ENCODE data around the gene FEZ2. TPM values are rescaled to one million over a fixed set of nuclear protein-coding genes. Genes with fewer than 3 reads are reported as not detected.
A peak's percentile ranks its signal among the peaks of the same experiment; 100 is the strongest.

The FEZ2 gene
- total and polyA plus RNA-seq, 2 of the 13 experiments (the other 11 are each of a cell fraction or from before 2014, with no cell fraction given), result 42.5 to 59.1 TPM

DNA sequence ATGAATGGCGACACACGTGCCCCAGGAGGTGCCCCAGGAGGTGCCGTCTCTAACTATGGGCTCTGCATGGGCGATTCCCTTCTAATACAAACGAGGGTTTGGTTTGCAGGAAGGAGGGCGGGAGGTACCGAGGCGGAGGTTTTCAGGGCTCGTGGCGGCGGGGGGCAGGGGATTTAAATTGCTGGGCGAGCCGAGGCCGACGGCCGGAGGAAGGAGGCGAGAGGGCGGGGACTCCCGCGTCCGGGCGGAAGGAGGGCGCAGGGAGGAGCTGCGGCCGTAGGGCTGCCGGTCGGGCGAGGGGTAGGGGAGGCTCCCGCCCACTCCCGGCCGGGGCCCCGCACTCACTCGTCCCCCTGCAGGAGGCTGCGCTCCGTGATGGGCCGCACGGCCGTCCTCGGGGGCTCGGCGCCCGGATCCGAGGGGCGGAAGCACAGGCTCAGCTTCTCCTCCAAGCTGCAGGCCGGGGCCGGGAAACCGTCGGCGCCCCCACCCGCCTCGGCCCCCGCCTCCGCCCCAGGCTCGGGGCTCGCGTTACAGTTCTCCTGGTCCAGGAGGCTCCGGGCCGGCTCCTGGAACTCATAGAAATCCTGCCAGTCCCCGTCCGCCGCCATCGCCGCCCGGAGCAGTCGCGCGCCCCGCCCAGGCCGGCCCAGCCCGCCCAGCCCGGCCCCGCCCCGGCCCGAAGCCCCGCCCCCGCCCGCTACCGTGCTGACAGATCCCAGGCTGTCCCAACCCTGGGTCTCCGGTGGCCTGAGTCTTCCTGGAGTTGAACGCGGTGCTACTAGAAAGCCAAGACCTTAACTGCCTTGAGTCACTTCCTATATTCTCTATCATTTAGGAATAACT, at the start of gene FEZ2 (continued):
- TF ChIP-seq, protein P1, sequence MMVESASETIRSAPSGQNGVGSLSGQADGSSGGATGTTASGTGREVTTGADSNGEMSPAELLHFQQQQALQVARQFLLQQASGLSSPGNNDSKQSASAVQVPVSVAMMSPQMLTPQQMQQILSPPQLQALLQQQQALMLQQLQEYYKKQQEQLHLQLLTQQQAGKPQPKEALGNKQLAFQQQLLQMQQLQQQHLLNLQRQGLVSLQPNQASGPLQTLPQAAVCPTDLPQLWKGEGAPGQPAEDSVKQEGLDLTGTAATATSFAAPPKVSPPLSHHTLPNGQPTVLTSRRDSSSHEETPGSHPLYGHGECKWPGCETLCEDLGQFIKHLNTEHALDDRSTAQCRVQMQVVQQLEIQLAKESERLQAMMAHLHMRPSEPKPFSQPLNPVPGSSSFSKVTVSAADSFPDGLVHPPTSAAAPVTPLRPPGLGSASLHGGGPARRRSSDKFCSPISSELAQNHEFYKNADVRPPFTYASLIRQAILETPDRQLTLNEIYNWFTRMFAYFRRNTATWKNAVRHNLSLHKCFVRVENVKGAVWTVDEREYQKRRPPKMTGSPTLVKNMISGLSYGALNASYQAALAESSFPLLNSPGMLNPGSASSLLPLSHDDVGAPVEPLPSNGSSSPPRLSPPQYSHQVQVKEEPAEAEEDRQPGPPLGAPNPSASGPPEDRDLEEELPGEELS (CRISPR knock-in tag; IDR thresholded peaks at IDR 0.05), result peak; percentile 32; the same call in 1 of the 2 replicates
- 0 out of 2 replicates have a peak, but pooled peaks have one; percentile 27 for TF ChIP-seq MAZ (IDR thresholded peaks at IDR 0.05; ENCODE audit: borderline replicate concordance, low read depth, low read length)
- peak; percentile 70 for TF ChIP-seq MAZ (CRISPR knock-in tag; IDR thresholded peaks at IDR 0.05; ENCODE audit: low read depth)
- TF ChIP-seq ZFP90 (CRISPR knock-in tag; IDR thresholded peaks at IDR 0.05; ENCODE audit: borderline replicate concordance), result peak; percentile 44; the same call in 1 of the 2 replicates
- peak; percentile 68; the same call in 1 of the 2 replicates for TF ChIP-seq MXD3 (CRISPR knock-in tag; IDR thresholded peaks at IDR 0.05)
- 0 out of 2 replicates have a peak, but pooled peaks have one; percentile 38 for TF ChIP-seq ZNF44 (CRISPR knock-in tag; IDR thresholded peaks at IDR 0.05)
- TF ChIP-seq MLLT10 (CRISPR knock-in tag; IDR thresholded peaks at IDR 0.05), result no peak
- TF ChIP-seq PPARG (CRISPR knock-in tag; conservative IDR thresholded peaks at IDR 0.05), result 0 out of 2 replicates have a peak, but pooled peaks have one; percentile 33
- TF ChIP-seq NAIF1 (CRISPR knock-in tag; IDR thresholded peaks at IDR 0.05; ENCODE audit: borderline replicate concordance), result no peak
- TF ChIP-seq ZFYVE20 (CRISPR knock-in tag; IDR thresholded peaks at IDR 0.05; ENCODE audit: borderline replicate concordance, low read depth), result no peak
- no peak for TF ChIP-seq FOXK1 (CRISPR knock-in tag; IDR thresholded peaks at IDR 0.05; ENCODE audit: borderline replicate concordance, low read depth)
- peak; percentile 44; the same call in 1 of the 2 replicates for TF ChIP-seq ZFP82 (CRISPR knock-in tag; IDR thresholded peaks at IDR 0.05; ENCODE audit: borderline replicate concordance)
- TF ChIP-seq ZNF496 (CRISPR knock-in tag; IDR thresholded peaks at IDR 0.05; ENCODE audit: insufficient replicate concordance), result no peak
- TF ChIP-seq, protein P2, sequence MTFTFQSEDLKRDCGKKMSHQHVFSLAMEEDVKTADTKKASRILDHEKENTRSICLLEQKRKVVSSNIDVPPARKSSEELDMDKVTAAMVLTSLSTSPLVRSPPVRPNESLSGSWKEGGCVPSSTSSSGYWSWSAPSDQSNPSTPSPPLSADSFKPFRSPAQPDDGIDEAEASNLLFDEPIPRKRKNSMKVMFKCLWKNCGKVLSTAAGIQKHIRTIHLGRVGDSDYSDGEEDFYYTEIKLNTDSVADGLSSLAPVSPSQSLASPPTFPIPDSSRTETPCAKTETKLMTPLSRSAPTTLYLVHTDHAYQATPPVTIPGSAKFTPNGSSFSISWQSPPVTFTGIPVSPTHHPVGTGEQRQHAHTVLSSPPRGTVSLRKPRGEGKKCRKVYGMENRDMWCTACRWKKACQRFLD (CRISPR knock-in tag; IDR thresholded peaks at IDR 0.05; ENCODE audit: borderline replicate concordance), result 0 out of 2 replicates have a peak, but pooled peaks have one; percentile 73
- TF ChIP-seq HMGXB4 (CRISPR knock-in tag; IDR thresholded peaks at IDR 0.05; ENCODE audit: borderline replicate concordance in 1 of 2, low read depth in 1 of 2), result peak; percentile 68 to 81
- TF ChIP-seq ZNF562 (CRISPR knock-in tag; IDR thresholded peaks at IDR 0.05; ENCODE audit: borderline replicate concordance), result no peak
- TF ChIP-seq, protein P3, sequence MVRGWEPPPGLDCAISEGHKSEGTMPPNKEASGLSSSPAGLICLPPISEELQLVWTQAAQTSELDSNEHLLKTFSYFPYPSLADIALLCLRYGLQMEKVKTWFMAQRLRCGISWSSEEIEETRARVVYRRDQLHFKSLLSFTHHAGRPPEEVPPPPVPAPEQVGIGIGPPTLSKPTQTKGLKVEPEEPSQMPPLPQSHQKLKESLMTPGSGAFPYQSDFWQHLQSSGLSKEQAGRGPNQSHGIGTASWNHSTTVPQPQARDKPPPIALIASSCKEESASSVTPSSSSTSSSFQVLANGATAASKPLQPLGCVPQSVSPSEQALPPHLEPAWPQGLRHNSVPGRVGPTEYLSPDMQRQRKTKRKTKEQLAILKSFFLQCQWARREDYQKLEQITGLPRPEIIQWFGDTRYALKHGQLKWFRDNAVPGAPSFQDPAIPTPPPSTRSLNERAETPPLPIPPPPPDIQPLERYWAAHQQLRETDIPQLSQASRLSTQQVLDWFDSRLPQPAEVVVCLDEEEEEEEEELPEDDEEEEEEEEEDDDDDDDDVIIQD (CRISPR knock-in tag; IDR thresholded peaks at IDR 0.05; ENCODE audit: low read depth), result peak; percentile 71; the same call in 1 of the 2 replicates
- 0 out of 2 replicates have a peak, but pooled peaks have one; percentile 17 for TF ChIP-seq SMAD9 (CRISPR knock-in tag; IDR thresholded peaks at IDR 0.05)
- TF ChIP-seq ZNF891 (CRISPR knock-in tag; IDR thresholded peaks at IDR 0.05), result peak; percentile 70
- TF ChIP-seq ZNF883 (CRISPR knock-in tag; IDR thresholded peaks at IDR 0.05; ENCODE audit: not compliant biosample characterization), result peak; percentile 70
